Neuronal stem cell (in vitro differentiated cells): ENCODE data around the gene MICAL3.

Source experiments
- DNase-seq: peaks from one replicate; pipeline ENCODE4 v3.0.0-alpha.2; 2013; ENCODE audit warnings: low spot score
- H2AFZ ChIP-seq: one replicate; pipeline ENCODE4 v1.6.1; 2013; ENCODE audit warnings: mild to moderate bottlenecking, low read length, inconsistent platforms
- H2AK5ac ChIP-seq: 2 replicates; pipeline ENCODE4 v1.6.1; 2013; ENCODE audit warnings: low read depth, mild to moderate bottlenecking, inconsistent platforms, low read length, moderate library complexity, mixed read lengths
- H2BK120ac ChIP-seq: 2 replicates; pipeline ENCODE4 v1.6.1; 2013; ENCODE audit warnings: low read depth, mild to moderate bottlenecking, inconsistent platforms, low read length, moderate library complexity, mixed read lengths
- H2BK12ac ChIP-seq: one replicate; pipeline ENCODE4 v1.6.1; 2013; ENCODE audit warnings: low read length, inconsistent platforms
- H2BK15ac ChIP-seq: 2 replicates; pipeline ENCODE4 v1.6.1; 2013; ENCODE audit warnings: mild to moderate bottlenecking, low read length, inconsistent platforms, mixed read lengths
- H2BK5ac ChIP-seq: one replicate; pipeline ENCODE4 v1.6.1; 2013; ENCODE audit warnings: inconsistent platforms, mild to moderate bottlenecking, low read length, moderate library complexity
- H3K14ac ChIP-seq: one replicate; pipeline ENCODE4 v1.6.1; 2013; ENCODE audit warnings: low read length, inconsistent platforms
- H3K18ac ChIP-seq: 2 replicates; pipeline ENCODE4 v1.6.1; 2013; ENCODE audit warnings: low read length, inconsistent platforms
- H3K23ac ChIP-seq: 2 replicates; pipeline ENCODE4 v1.6.1; 2013; ENCODE audit warnings: low read depth, mild to moderate bottlenecking, mixed read lengths, low read length, inconsistent platforms; ENCODE audit not compliant: poor library complexity
- H3K27ac ChIP-seq: replicated peaks from 3 replicates; pipeline ENCODE4 v1.5.1; 2013; ENCODE audit warnings: low read length, inconsistent platforms
- H3K27me3 ChIP-seq, 3 experiments: 2 replicates each; pipeline ENCODE4 v1.6.1; 2013; ENCODE audit warnings: low read length in 3 of 3, mild to moderate bottlenecking in 2 of 3, inconsistent platforms in 1 of 3, low read depth in 1 of 3, mixed read lengths in 1 of 3, moderate library complexity in 1 of 3; ENCODE audit not compliant: control insufficient read depth in 3 of 3, insufficient read depth in 3 of 3
- H3K36me3 ChIP-seq, 2 donors: replicated peaks in 1 of 2; 2 replicates each; pipeline ENCODE4 v1.6.1; 2013; ENCODE audit warnings: low read length in 2 of 2; ENCODE audit not compliant: control insufficient read depth in 2 of 2, insufficient read depth in 2 of 2
- H3K4ac ChIP-seq: 2 replicates; pipeline ENCODE4 v1.6.1; 2013; ENCODE audit warnings: inconsistent platforms, mild to moderate bottlenecking, low read length, moderate library complexity
- H3K4me1 ChIP-seq, 2 donors: 1 replicate in 1 of 2; 2 replicates in 1 of 2; pipeline ENCODE4 v1.6.1; 2013; ENCODE audit warnings: low read length in 2 of 2, low read depth in 1 of 2; ENCODE audit not compliant: control insufficient read depth in 2 of 2, insufficient read depth in 1 of 2
- H3K4me2 ChIP-seq: one replicate; pipeline ENCODE4 v1.6.1; 2013; ENCODE audit warnings: mild to moderate bottlenecking, low read length, inconsistent platforms; ENCODE audit not compliant: insufficient read depth, poor library complexity, severe bottlenecking
- H3K4me3 ChIP-seq, 2 donors: 2 replicates each; pipeline ENCODE4 v1.5.1; 2013; ENCODE audit warnings: low read length in 2 of 2, mild to moderate bottlenecking in 2 of 2, inconsistent platforms in 1 of 2, moderate library complexity in 1 of 2
- H3K79me1 ChIP-seq: one replicate; pipeline ENCODE4 v1.6.1; 2013; ENCODE audit warnings: low read depth, mild to moderate bottlenecking, inconsistent platforms, low read length, moderate library complexity
- H3K9ac ChIP-seq: one replicate; pipeline ENCODE4 v1.6.1; 2013; ENCODE audit warnings: mild to moderate bottlenecking, low read depth, low read length, inconsistent platforms; ENCODE audit not compliant: poor library complexity
- H3K9me3 ChIP-seq, 2 donors: replicated peaks in 1 of 2; 2 replicates each; pipeline versions ENCODE3 to v1.6.1; 2013; ENCODE audit warnings: low read length in 2 of 2, mild to moderate bottlenecking in 2 of 2, inconsistent platforms in 1 of 2, low read depth in 1 of 2, mixed read lengths in 1 of 2, moderate library complexity in 1 of 2; ENCODE audit not compliant: control insufficient read depth in 2 of 2, insufficient read depth in 1 of 2
- H4K8ac ChIP-seq: one replicate; pipeline ENCODE4 v1.6.1; 2013; ENCODE audit warnings: low read depth, mild to moderate bottlenecking, inconsistent platforms, low read length, moderate library complexity
- H4K91ac ChIP-seq: one replicate; pipeline ENCODE4 v1.6.1; 2013; ENCODE audit warnings: low read length, low read depth, mild to moderate bottlenecking, inconsistent platforms; ENCODE audit not compliant: poor library complexity
- WGBS, 2 donors: extraction: QIAGEN DNeasy Blood & Tissue Kit; methylation state at CpG; one replicate each; pipeline ENCODE4 v1.1.7; 2013; ENCODE audit warnings: missing lambda C conversion rate in 2 of 2, mixed read lengths in 1 of 2; ENCODE audit not compliant: insufficient read length in 2 of 2, insufficient replicate concordance in 1 of 2; ENCODE audit errors: extremely low coverage in 2 of 2; 5-methylcytosine and 5-hydroxymethylcytosine counted together

The MICAL3 gene

DNA sequence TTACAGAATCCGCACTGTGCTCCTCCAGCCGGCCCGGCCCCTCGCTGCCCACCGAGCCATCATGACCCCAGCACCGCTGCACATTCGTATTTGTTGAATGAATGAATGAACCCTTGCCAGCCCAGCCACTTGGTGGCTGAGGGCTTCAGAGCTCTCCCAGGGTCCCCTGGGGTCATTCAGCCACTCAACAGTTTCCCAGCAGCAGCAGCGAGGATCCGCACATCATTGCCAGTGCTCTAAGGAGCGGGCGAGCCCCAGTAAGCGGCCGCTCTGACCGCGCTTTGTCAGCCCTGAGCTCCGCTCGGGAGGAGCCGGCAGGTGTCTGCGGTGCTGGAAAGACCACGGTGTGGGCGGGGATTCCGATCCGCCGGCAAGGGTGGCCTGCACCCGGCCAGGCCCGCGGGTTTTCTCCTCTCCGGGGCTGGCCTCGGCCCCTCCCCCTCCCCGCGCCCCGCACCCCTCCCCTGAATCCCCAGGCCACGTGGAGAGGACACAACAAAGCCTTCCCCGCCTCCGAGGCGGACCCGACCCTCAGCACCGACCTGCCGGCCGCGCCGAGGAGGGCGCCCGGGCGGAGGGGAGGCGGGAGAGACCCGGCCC is 250.7 kb downstream of the MICAL3 start:
- H4K91ac ChIP-seq, result peak overlapping the region; percentile 46
- peak overlapping the region; percentile 53 for H2BK5ac ChIP-seq
- peak overlapping the region; percentile 98 for H3K18ac ChIP-seq
- peak overlapping the region; percentile 99 for H2AFZ ChIP-seq
- peak overlapping the region; percentile 98 for H3K9ac ChIP-seq
- no peak overlapping the region for H3K4ac ChIP-seq
- H3K27ac ChIP-seq, result peak overlapping the region; percentile 69
- H3K14ac ChIP-seq, result peak overlapping the region; percentile 8
- no peaks in the 10 kb centered on the region for H3K9me3 ChIP-seq
- H3K79me1 ChIP-seq, result peaks cover 12% of the 10 kb centered on the region
- peak overlapping the region; percentile 91 for H2BK15ac ChIP-seq
- peak; percentile 67 for DNase-seq
- H2BK120ac ChIP-seq, result peak overlapping the region; percentile 91
- H2AK5ac ChIP-seq, result peak overlapping the region; percentile 63
- no peak overlapping the region for H2BK12ac ChIP-seq
- H3K4me1 ChIP-seq, result peaks cover 14 to 19% of the 10 kb centered on the region in 2 donors
- peak overlapping the region; percentile 98 for H4K8ac ChIP-seq
- peak overlapping the region; percentile 89 for H3K4me2 ChIP-seq
- no peaks in the 10 kb centered on the region for H3K27me3 ChIP-seq
- peak overlapping the region; percentile 73 to 81 for H3K4me3 ChIP-seq
- no CpG with 5 or more reads among the region's 47 CpGs for WGBS, 2 donors
- peak overlapping the region; percentile 89 for H3K23ac ChIP-seq
- H3K36me3 ChIP-seq, result no peaks in the 10 kb centered on the region

DNA sequence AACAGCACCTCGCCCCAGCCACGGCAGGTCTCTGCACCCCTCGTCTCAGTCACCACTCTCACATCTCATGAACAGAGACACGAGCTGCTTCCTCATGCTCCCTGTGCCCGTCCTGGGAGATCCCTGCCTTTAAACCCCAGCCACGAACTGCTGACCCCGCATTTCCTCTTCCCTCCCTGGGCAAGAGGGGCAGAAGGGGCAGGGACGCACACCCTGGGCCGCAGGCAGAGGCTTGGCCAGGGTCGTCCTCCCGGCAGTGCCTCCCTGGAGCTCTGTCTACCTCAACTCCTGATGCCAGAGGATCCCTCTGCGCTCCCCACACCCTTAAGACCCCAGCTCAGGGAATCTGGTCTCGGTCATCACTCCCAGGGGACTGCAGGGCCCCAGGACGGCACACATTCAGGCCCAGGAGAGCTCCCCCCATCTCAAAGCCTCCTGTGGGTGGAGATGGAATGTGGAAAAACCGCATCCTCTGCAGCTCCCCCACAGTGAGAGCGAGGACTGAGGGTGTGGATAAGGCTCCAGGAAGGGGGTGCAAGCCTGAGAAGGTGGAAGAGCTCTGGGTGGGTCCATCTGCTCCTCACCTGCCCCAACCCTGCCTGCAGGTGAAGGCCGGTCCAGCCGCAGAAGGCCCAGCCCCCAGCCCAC is 251.3 kb downstream of the MICAL3 start:
- H2BK12ac ChIP-seq, result peak overlapping the region; percentile 12
- no peaks in the 10 kb centered on the region for H3K27me3 ChIP-seq
- DNase-seq, result no peak
- peak overlapping the region; percentile 73 to 79 for H3K4me3 ChIP-seq
- WGBS, 2 donors, result no CpG with 5 or more reads among the region's 18 CpGs
- peak overlapping the region; percentile 92 for H3K14ac ChIP-seq
- no peak overlapping the region for H3K4ac ChIP-seq
- H2BK15ac ChIP-seq, result peak overlapping the region; percentile 91
- H2AFZ ChIP-seq, result peak overlapping the region; percentile 99
- H3K79me1 ChIP-seq, result peaks cover 12% of the 10 kb centered on the region
- peak overlapping the region; percentile 40 for H3K18ac ChIP-seq
- peak overlapping the region; percentile 53 for H2AK5ac ChIP-seq
- H3K9ac ChIP-seq, result peak overlapping the region; percentile 83
- H3K9me3 ChIP-seq, result no peaks in the 10 kb centered on the region
- H4K8ac ChIP-seq, result no peak overlapping the region
- peak overlapping the region; percentile 19 for H2BK5ac ChIP-seq
- H3K27ac ChIP-seq, result no peak overlapping the region
- H4K91ac ChIP-seq, result peak overlapping the region; percentile 22
- no peak overlapping the region for H2BK120ac ChIP-seq
- H3K4me2 ChIP-seq, result peak overlapping the region; percentile 89
- peaks cover 14 to 19% of the 10 kb centered on the region in 2 donors for H3K4me1 ChIP-seq
- H3K23ac ChIP-seq, result peak overlapping the region; percentile 75
- H3K36me3 ChIP-seq, result no peaks in the 10 kb centered on the region

DNA sequence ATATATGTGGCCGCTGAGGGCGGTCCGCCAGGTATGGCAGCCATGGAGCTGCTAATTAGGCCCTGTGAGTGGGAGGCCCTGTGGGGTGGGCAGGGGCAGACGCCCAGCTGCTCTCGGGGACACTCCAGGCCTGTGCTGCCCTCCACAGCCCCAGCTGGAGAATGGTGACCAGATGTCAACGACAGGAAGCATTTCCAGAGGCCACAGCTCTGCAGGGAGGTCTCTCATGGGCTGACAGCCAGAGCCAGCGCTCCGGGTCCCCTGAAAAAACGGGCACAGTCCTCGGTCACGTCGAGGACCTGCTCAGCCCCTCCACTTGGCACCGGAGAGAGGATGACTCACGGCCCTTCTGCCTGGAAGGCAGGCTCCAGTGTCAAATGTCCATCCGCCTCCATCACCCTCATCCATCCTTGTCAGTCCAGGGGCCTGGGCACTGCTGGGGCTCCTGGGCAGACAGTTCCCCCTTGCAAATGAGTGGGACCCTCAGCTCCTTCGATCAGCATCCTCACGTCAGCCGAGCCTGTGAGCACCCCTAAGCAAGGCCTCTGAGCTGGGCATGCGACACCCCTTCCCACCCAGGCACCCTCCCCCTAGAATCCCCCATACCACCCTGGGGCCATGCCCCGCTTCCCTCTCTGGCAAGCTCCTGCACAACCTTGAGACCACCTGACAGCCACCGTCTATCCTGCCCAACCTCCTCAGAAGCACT is 252.0 kb downstream of the MICAL3 start:
- H3K18ac ChIP-seq, result peak overlapping the region; percentile 41
- H3K9ac ChIP-seq, result peak overlapping the region; percentile 83
- H2BK5ac ChIP-seq, result peak overlapping the region; percentile 19
- H2BK15ac ChIP-seq, result no peak overlapping the region
- H2AK5ac ChIP-seq, result peak overlapping the region; percentile 53
- H3K9me3 ChIP-seq, result no peaks in the 10 kb centered on the region
- H3K14ac ChIP-seq, result peak overlapping the region; percentile 92
- no peak for DNase-seq
- no peaks in the 10 kb centered on the region for H3K27me3 ChIP-seq
- peaks cover 12% of the 10 kb centered on the region for H3K79me1 ChIP-seq
- peak overlapping the region; percentile 62 for H3K23ac ChIP-seq
- peak overlapping the region; percentile 16 to 73 for H3K4me3 ChIP-seq
- peaks cover 14 to 19% of the 10 kb centered on the region in 2 donors for H3K4me1 ChIP-seq
- H3K4me2 ChIP-seq, result no peak overlapping the region
- H4K91ac ChIP-seq, result peak overlapping the region; percentile 22
- peak overlapping the region; percentile 12 for H2BK12ac ChIP-seq
- no peak overlapping the region for H3K27ac ChIP-seq
- no peak overlapping the region for H3K4ac ChIP-seq
- WGBS, 2 donors, result no CpG with 5 or more reads among the region's 21 CpGs
- H3K36me3 ChIP-seq, result no peaks in the 10 kb centered on the region
- no peak overlapping the region for H2AFZ ChIP-seq
- H4K8ac ChIP-seq, result no peak overlapping the region
- no peak overlapping the region for H2BK120ac ChIP-seq
